Spinal cord (tissue), 10 donors: ENCODE results near the gene TMED10. TPM values are rescaled to one million over a fixed set of nuclear protein-coding genes. Genes with fewer than 3 reads are reported as not detected.

Experiments used
- DNase-seq, 6 donors: peaks; one replicate each; pipeline versions ENCODE4 v3.0.0 to v3.0.0-alpha.2; 2013 to 2015; ENCODE audit warnings: low spot score in 6 of 6, low read depth in 4 of 6
- H3K27ac ChIP-seq: one replicate; pipeline ENCODE4 v1.5.1; 2013; ENCODE audit warnings: low read depth, low read length, control low read depth
- H3K27me3 ChIP-seq: one replicate; pipeline ENCODE4 v1.6.1; 2013; ENCODE audit warnings: low read length; ENCODE audit not compliant: control insufficient read depth, insufficient read depth
- H3K36me3 ChIP-seq: one replicate; pipeline ENCODE4 v1.6.1; 2013; ENCODE audit warnings: low read length; ENCODE audit not compliant: control insufficient read depth, insufficient read depth
- H3K4me1 ChIP-seq: one replicate; pipeline ENCODE4 v1.6.1; 2013; ENCODE audit warnings: low read length; ENCODE audit not compliant: control insufficient read depth, insufficient read depth
- H3K4me3 ChIP-seq: one replicate; pipeline ENCODE4 v1.5.1; 2013; ENCODE audit warnings: low read depth, low read length, control low read depth
- H3K9me3 ChIP-seq: one replicate; pipeline ENCODE4 v1.6.1; 2013; ENCODE audit warnings: low read length; ENCODE audit not compliant: control insufficient read depth, insufficient read depth
- WGBS: methylation state at CpG from one replicate; pipeline ENCODE4 v1.1.5; 2013; ENCODE audit warnings: missing lambda C conversion rate; ENCODE audit not compliant: insufficient coverage; 5-methylcytosine and 5-hydroxymethylcytosine counted together
- polyA plus RNA-seq, 2 donors: library from polyadenylated mRNA; unstranded; fragments of 120-200 nt; gene quantifications; one replicate each; pipeline ENCODE4 v1.2.1, GENCODE V29; 2013; ENCODE audit not compliant: insufficient read length in 2 of 2
- total RNA-seq, 2 donors: library from RNA; depleted of rRNA in 1 of 2; stranded (reverse); fragments of 120-200 nt in 1 of 2; fragments of >200 nt in 1 of 2; gene quantifications; one replicate each; pipeline versions ENCODE4 v1.2.3 to v1.2.4, GENCODE V29; 2013 to 2014
- donor health status: healthy.

Gene TMED10
- total and polyA plus RNA-seq, 4 donors: 164 to 353 (median 218) TPM

DNA sequence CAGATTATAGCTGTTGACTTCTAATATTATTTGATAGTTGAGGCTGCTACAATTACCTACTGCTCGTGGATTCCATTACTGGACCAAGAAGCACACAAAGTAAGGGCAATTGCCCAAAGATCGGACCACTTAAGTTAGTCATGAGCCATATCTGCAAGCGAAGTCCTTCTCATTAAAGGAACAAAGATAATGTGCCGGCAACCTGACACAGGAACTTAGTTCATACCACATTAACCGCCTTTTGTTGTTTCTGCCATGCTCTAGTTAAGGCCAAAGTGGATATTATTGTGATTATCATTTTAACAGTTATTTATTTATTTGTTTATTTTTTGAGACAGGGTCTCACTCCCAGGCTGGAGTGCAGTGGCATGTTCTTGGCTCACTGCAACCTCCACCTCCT, 38.1 kb upstream of the TMED10 start:
- no peak for DNase-seq
- Histone ChIP-seq H3K4me1 (no peaks in the 10 kb centered on the region), H3K9me3 (no peaks in the 10 kb centered on the region), H3K27ac (no peak overlapping the region), H3K36me3 (no peaks in the 10 kb centered on the region), H3K27me3 (no peaks in the 10 kb centered on the region), H3K4me3 (no peak overlapping the region)
- WGBS: no CpG with 5 or more reads among the region's 5 CpGs

DNA sequence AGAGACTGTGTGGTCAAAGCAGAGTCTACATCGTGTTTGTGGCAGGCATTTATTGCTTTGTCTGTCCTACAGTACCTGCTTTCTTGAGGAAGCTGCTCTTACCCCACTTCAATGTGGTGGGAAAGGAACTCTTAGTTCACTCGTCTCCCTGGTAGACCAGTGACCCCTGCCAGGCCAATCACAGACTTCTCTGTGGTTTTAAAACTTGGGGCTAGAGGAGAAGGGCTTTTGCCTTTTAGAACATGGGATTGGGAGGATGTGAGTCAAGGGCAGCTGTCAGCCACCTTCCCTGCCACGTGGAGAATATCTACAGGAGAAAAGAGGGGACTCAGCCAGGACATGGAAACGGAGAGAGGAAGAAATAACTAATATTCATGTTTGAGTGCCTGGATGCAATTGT, 36.8 kb upstream of the TMED10 start:
- no peak overlapping the region for H3K4me3 ChIP-seq
- WGBS: no CpG with 5 or more reads among the region's 4 CpGs
- no peak for DNase-seq
- H3K36me3 ChIP-seq: no peaks in the 10 kb centered on the region
- no peaks in the 10 kb centered on the region for H3K4me1 ChIP-seq
- H3K27ac ChIP-seq: no peak overlapping the region
- no peaks in the 10 kb centered on the region for H3K9me3 ChIP-seq
- H3K27me3 ChIP-seq: no peaks in the 10 kb centered on the region

DNA sequence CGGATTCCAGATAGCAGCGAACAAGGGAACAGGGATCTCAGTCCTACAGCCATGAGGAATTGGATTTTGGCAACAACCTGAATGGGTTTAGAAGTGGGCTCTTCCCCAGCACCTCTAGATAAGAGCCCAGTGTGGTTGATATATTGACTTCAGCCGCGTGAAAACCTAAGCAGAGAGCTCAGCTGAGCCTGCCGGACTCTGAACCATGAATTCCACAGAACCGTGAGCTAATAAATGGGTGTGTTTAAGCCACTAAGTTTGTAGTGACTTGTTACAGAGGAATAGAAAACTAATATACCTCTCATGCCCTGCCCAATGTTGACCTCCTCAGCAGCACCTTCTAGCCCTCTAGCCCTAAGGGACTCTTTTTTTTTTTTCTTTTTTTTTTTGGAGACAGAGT, 32.4 kb upstream of the TMED10 start:
- H3K27me3 ChIP-seq: no peaks in the 10 kb centered on the region
- DNase-seq: no peak
- H3K36me3 ChIP-seq: no peaks in the 10 kb centered on the region
- WGBS: 100% methylated on average over 2 of the region's 6 CpGs
- H3K4me3 ChIP-seq: no peak overlapping the region
- no peaks in the 10 kb centered on the region for H3K9me3 ChIP-seq
- H3K4me1 ChIP-seq: no peaks in the 10 kb centered on the region
- H3K27ac ChIP-seq: no peak overlapping the region

DNA sequence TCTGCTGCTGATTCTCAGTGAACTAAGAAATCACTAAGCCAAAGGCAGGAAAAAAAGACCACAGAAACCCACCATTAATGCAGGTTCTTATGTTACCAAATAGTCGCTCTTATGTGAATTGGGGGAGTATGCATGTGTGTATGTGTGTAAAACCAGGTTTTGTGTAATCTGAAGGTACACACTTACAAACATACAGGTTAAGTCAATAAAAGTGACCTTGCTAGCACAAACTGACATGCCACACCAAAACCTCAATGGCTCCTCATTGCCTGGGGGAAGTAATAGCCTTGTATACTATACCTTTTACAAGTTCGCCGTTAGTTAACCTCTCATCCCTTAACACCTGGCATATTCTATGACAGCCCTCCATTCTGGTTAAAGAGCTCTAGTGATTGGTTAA, 29.8 kb upstream of the TMED10 start:
- Histone ChIP-seq H3K27ac (no peak overlapping the region), H3K9me3 (no peaks in the 10 kb centered on the region), H3K27me3 (no peaks in the 10 kb centered on the region), H3K4me3 (no peak overlapping the region), H3K4me1 (no peaks in the 10 kb centered on the region), H3K36me3 (no peaks in the 10 kb centered on the region)
- no peak for DNase-seq
- no CpG with 5 or more reads among the region's 3 CpGs for WGBS

DNA sequence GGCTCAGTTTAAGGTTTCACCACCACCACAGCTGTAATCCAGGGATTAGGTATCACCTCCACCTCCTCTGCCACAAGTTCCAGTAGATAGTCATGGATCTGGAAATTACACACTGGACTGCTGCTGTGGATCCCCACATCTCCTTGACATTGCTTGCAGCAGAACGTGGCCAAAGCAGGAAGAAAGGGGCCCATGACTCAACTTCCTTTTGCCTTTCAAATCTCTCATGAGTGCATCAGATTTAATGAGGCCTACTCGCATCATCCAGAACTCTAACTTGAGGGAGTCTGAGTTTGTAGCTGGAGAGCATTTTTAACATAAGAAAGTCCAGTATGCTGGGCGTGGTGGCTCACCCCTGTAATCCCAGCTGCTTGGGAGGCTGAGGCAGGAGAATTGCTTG, 29.2 kb upstream of the TMED10 start:
- H3K27me3 ChIP-seq: no peaks in the 10 kb centered on the region
- H3K4me3 ChIP-seq: no peak overlapping the region
- DNase-seq: no peak
- 90% methylated on average over 2 of the region's 3 CpGs for WGBS
- H3K36me3 ChIP-seq: no peaks in the 10 kb centered on the region
- H3K4me1 ChIP-seq: no peaks in the 10 kb centered on the region
- no peak overlapping the region for H3K27ac ChIP-seq
- no peaks in the 10 kb centered on the region for H3K9me3 ChIP-seq

DNA sequence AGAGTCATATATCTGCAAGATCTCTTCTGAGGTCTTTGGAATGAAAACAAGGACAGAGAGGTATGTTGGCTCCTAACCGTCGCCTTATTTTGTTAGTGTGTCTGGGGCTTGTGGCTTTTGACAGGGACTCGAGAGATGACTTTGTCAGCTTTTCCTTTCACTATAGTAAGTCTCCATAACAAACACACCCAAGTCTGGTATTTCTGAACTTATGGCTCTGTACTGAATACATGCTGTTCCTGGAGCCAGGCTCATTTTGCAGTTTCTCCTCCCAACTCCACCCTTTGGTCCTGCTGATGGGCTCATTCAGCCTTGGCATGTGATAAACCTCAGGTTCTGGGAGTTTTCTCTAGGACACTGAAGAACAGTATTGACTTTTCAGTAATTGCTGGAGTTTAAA, 27.7 kb upstream of the TMED10 start:
- no peak overlapping the region for H3K4me3 ChIP-seq
- peak overlapping the region; percentile 16 for H3K27ac ChIP-seq
- peak in 1 of 6 donors; percentile 58 for DNase-seq
- no CpG with 5 or more reads among the region's 3 CpGs for WGBS
- no peaks in the 10 kb centered on the region for H3K4me1 ChIP-seq
- no peaks in the 10 kb centered on the region for H3K9me3 ChIP-seq
- no peaks in the 10 kb centered on the region for H3K27me3 ChIP-seq
- H3K36me3 ChIP-seq: no peaks in the 10 kb centered on the region

DNA sequence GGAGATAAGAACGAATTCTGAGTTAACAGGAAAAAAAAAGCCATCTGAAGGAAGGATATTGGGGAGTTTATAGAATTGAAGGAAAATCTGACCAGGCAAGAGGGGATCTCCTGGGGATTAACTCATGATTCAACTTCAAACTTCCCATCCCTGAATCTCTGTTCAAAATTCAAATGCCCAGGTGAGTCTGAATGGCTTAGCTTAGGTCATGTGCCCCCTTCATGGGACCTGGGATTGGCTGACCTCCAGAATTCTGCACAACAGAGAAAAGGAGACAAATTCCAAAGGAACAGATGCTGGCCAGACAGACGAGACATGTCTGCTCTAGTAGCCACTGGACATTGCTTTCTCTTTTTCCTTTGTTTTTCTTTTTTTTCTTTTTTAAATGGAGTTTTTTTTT, 26.2 kb upstream of the TMED10 start:
- Histone ChIP-seq H3K27me3 (no peaks in the 10 kb centered on the region), H3K27ac (no peak overlapping the region), H3K4me1 (peaks cover 13% of the 10 kb centered on the region), H3K9me3 (no peaks in the 10 kb centered on the region), H3K4me3 (no peak overlapping the region), H3K36me3 (no peaks in the 10 kb centered on the region)
- WGBS: 73% methylated on average over 1 of the region's 2 CpGs
- no peak for DNase-seq

DNA sequence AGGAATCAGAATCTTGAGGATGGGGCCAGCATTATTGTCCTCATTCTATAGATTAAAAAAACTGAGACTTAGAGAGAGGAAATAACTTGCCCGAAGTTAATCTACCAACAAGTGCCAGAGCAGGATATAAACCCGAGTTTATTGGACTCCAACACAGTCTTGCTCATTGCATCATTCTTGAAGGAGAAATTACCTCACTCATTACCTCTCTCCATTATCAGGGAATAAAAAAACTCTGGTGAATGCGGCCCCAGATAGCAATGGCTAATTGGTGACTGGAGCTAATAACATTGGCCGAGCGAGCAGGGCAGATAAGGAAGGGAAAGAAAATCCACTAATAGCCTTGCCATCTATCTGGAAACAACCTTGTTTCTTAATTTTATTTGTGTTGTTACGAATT, 24.7 kb upstream of the TMED10 start:
- no peak for DNase-seq
- Histone ChIP-seq H3K27me3 (no peaks in the 10 kb centered on the region), H3K4me3 (no peak overlapping the region), H3K9me3 (no peaks in the 10 kb centered on the region), H3K36me3 (no peaks in the 10 kb centered on the region), H3K27ac (no peak overlapping the region), H3K4me1 (peaks cover 13% of the 10 kb centered on the region)
- WGBS: no CpG with 5 or more reads among the region's 6 CpGs

DNA sequence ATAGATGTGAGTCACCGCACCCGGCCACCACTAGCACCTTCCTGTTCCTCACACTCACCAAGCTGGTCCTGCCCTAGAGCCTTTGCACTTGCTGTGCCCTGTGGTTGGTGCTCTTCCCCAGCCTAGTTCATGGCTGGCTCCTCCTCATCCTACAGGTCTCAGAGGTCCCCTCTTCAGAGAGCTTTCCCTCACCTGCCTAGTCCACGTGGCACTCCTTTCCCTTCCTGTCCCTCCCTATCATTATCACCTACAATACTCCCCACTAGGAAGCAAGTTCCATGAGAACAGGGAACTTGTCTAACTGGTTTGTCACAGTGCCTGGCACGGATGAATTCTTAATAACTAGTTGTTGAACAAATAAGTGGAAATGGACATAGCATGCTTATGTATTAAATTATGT, 24.0 kb upstream of the TMED10 start:
- WGBS: 69% methylated on average over 3 of the region's 4 CpGs
- no peak overlapping the region for H3K4me3 ChIP-seq
- H3K9me3 ChIP-seq: no peaks in the 10 kb centered on the region
- H3K27ac ChIP-seq: no peak overlapping the region
- H3K36me3 ChIP-seq: no peaks in the 10 kb centered on the region
- H3K27me3 ChIP-seq: no peaks in the 10 kb centered on the region
- peaks cover 13% of the 10 kb centered on the region for H3K4me1 ChIP-seq
- DNase-seq: no peak

DNA sequence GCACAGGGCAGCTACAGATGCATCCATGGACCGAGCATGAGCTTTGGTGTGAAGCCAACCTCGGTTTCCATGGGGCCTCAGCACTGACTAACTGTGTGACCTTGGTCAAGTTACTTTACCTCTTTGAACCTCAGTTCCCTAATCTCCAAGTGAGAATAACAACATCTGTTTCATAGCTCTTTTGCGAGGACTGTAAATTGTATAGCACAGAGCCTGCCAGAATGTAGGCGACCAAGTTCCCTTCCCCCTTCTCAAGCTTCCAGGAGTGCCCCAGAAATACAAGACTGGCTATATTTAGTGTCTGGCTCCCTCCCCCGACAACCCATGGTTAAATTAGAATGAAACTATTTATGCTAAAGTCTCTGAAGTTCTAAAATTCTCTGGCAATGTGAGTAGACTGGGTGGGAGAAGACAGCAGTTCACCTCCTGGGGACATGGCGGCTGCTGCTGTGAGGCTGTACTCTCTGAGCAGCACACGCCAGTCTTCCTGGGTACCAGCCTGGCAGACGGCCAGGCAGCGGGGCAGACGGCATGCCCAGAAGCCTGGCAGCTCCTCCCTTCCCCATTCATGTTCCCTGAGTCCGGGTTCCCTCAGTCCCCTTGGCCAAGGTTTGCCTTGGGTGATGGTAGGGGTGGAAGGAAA, 22.0 kb upstream of the TMED10 start:
- 40% methylated on average over 7 of the region's 11 CpGs for WGBS
- Histone ChIP-seq H3K27ac (no peak overlapping the region), H3K36me3 (no peaks in the 10 kb centered on the region), H3K4me1 (peaks cover 13% of the 10 kb centered on the region), H3K27me3 (no peaks in the 10 kb centered on the region), H3K4me3 (no peak overlapping the region), H3K9me3 (no peaks in the 10 kb centered on the region)
- DNase-seq: peak in 5 of 6 donors; percentile 15 to 81 (median 31)
